WI38 (cell line): Measurements from ENCODE around the gene NMB.
A peak's percentile ranks its signal among the peaks of the same experiment; 100 is the strongest.

ENCODE experiments used
- H3K4me3 ChIP-seq: 2 replicates; pipeline ENCODE4 v1.5.1; 2011; ENCODE audit warnings: low read depth, mild to moderate bottlenecking, control low read depth, low read length
- TF ChIP-seq, protein P1 (sequence below): IDR thresholded peaks from 2 replicates; pipeline ENCODE4 v1.5.1; 2012; ENCODE audit warnings: low read depth, mild to moderate bottlenecking, control low read depth, low read length

Gene NMB

DNA sequence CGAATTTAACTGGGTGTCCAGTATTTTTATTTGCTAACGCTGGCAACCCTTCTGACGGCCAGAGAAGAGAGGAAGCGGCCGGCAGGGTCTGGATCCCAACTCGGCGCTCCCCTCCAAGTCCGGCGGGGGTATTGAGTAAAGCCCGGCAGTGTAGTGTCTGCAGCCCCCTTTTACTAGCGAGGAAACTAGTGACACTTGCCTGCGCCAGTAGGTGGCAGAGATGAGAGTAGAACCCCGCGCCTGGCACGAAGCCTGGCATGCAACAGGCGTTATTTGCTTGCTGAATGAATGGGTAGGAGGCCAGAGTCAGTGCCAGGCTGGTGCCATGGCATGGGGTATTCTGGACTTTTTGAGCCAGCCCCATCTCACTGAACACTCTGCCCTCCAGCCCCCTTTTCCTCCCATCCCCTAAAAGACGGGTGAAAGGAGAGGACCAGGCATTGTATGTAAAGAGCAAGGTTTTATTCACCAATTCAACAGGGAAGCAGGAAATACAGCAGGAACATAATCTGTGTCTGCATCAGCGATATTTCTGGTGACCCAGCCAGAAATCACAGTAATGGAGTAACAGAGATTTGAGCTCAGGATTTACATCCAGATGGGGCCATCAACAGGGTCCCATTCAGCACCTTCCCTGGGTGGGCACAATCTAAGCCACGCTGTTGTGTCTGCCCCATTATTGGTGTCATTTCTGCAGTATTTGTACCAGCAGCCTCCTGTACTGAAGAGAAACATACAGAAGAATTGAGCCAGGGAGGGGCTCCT lies 3.1 kb downstream of the NMB start:
- peak overlapping the region; percentile 94 for H3K4me3 ChIP-seq
- TF ChIP-seq, protein P1, sequence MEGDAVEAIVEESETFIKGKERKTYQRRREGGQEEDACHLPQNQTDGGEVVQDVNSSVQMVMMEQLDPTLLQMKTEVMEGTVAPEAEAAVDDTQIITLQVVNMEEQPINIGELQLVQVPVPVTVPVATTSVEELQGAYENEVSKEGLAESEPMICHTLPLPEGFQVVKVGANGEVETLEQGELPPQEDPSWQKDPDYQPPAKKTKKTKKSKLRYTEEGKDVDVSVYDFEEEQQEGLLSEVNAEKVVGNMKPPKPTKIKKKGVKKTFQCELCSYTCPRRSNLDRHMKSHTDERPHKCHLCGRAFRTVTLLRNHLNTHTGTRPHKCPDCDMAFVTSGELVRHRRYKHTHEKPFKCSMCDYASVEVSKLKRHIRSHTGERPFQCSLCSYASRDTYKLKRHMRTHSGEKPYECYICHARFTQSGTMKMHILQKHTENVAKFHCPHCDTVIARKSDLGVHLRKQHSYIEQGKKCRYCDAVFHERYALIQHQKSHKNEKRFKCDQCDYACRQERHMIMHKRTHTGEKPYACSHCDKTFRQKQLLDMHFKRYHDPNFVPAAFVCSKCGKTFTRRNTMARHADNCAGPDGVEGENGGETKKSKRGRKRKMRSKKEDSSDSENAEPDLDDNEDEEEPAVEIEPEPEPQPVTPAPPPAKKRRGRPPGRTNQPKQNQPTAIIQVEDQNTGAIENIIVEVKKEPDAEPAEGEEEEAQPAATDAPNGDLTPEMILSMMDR: peak; percentile 67

- H3K4me3 ChIP-seq: peak within 1 kb of the TSS; percentile 94
- TF ChIP-seq, protein P1: no peak
These were observed 3.9 kb downstream of the NMB start, which contains the start of gene WDR73 for GRCh38 chr15:84653910-84654688. Gene WDR73, minus strand, starts transcription at chr15:84654283. Its CDS starts 9 bp downstream, at chr15:84654274.

DNA sequence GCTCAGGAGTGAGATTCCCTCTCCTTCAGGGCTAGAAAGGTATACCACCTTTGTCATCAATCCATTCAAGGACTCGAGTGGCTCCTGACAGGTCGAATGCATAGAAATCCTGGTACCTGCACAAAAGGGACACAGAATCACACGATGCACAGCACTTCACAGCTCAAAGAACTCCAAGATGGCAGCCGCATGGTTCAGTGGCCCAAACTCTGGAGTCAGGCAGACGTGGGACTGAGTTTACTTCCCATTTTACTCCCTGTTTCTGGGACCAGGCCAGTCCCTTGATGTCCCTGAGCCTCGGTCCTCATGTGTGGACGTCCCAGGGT lies 4.5 kb downstream of the NMB start:
- TF ChIP-seq, protein P1: no peak

DNA sequence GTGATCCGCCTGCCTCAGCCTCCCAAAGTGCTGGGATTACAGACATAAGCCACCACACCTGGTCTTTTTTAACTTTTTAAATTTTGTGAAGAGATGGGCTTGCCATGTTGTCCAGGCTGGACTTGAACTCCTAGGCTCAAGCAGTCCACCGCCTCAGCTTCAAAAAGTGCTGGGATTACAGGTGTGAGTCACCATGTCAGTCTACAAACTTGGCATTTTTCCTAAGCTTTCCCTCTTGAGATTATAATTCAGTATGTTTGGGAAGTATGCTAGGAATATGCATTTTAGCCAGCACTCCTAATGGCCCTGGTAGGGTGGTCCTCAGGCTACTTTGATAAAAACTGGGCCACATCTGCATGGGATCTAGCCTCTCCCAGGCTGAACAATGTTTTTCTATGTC lies 8.3 kb downstream of the NMB start:
- H3K4me3 ChIP-seq: no peak overlapping the region
- TF ChIP-seq, protein P1: no peak

More for the DNA sequence above, 4.5 kb downstream of the NMB start:
- H3K4me3 ChIP-seq: peak overlapping the region; percentile 94

GRCh38 chr15:84648539-84648938 lies 9.5 kb downstream of the NMB start:
- TF ChIP-seq, protein P1: no peak
- H3K4me3 ChIP-seq: no peak overlapping the region

GRCh38 chr15:84647726-84648125 lies 10.3 kb downstream of the NMB start:
- TF ChIP-seq, protein P1: no peak

DNA sequence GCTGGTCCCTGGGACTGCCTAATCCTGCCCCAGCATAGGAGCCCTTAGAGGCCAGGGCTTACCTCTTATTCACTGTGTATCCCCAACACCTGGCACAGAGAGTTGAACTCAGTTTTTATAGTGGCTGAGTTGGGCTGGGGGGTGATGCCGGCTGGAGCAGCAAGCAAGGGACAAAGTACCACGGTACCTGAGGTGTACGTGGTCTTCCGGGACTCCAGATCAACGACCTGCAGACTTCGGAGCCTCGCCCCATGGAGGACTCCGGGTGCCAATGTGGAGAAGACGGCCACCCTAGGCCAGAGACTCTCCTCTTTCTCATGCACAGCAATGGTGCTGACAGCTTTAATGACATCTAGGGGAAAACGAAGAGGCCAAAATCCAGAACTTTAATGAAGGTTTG lies 12.0 kb downstream of the NMB start:
- TF ChIP-seq, protein P1: no peak
- no peak overlapping the region for H3K4me3 ChIP-seq

More at GRCh38 chr15:84647726-84648125, 10.3 kb downstream of the NMB start:
- H3K4me3 ChIP-seq: no peak overlapping the region
